ENCODE measurements around the gene ARL4D.
"Not testable (repeated sequence)": the region's sequence is repeated elsewhere in the genome, so short reads cannot be mapped to it uniquely, and the experiment has no call there.

Gene ARL4D

DNA sequence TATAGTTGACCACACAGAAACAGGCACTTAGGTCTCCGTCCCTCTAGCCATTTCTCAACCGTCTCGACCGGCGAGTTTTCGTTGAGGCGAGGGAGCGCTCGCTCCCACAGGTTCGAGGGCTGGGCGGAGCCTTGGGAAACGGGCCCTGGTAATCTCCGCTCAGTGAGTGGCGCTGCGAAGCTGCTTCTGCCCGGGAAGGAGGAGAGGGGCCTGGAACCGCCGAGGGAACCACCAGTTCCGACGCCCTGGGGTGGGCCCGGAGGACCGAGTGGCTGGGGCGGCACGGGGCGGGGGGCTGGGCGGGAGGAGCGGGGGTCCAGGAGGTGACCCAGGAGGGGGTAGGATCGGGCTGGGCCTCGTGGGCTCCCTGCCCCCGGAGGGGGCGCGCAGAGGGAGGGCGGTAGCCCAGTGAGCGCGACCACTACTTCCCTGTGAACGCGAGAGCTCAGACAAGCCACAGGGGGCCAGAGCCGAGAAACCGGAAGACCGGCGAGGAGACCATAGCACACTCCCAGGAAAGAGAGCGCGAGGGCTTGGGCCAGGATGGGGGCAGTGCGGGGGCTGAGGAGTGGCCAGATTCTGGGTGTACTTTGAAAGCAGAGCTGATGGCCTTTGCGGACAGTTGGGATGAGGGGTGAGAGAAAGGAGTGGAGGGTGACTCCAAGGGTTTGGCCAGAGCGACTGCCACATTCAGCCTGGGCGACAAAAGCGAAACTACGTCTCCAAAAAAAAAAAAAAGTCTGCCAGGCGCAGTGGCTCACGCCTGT, 29.9 kb upstream of the ARL4D start:
- H3K9ac ChIP-seq (ENCODE audit: low read depth in 1 of 2, low read length in 2 of 2) = peak overlapping the region; percentile 84 to 93

DNA sequence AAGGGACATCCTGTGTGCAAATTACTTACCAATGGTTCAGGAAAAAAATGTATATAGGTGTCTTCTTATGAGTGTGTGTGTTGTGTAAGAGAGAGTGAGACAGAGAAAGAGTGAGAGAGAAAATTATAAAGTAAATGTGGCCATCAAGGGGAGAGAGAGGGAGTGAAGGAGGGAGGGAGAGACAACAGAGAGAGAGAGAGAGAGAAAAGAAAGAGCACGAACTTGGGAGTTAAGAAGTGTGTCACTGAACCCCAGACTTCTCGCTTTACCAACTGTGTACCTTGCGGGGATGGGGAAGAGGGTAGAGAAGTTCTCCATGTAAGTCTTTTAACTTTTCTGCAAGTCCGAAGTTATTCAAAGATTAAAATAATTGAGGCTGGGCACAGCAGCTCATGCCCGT, 28.8 kb upstream of the ARL4D start:
- H3K27me3 ChIP-seq (ENCODE audit: control insufficient read depth in 2 of 2, insufficient read depth in 2 of 2, low read length in 2 of 2) = no peaks in the 10 kb centered on the region
- H3K9me3 ChIP-seq (ENCODE audit: control insufficient read depth in 2 of 2, low read length in 2 of 2) = no peaks in the 10 kb centered on the region
- H3K4me1 ChIP-seq (ENCODE audit: control insufficient read depth in 2 of 2, insufficient read depth in 2 of 2, low read length in 2 of 2) = peaks cover 10 to 16% of the 10 kb centered on the region in 2 donors
- H3K4me3 ChIP-seq (ENCODE audit: low read length in 2 of 2) = peak overlapping the region; percentile 79 to 81
- no peaks in the 10 kb centered on the region for H3K36me3 ChIP-seq (ENCODE audit: control insufficient read depth in 2 of 2, insufficient read depth in 2 of 2, low read length in 2 of 2)
- peak overlapping the region; percentile 98 to 99 for H3K27ac ChIP-seq (ENCODE audit: low read depth in 2 of 2, low read length in 2 of 2)
- peak overlapping the region; percentile 84 to 93 for H3K9ac ChIP-seq (ENCODE audit: low read depth in 1 of 2, low read length in 2 of 2)

More for the DNA sequence above, 29.9 kb upstream of the ARL4D start:
- Histone ChIP-seq H3K27ac (ENCODE audit: low read depth in 2 of 2, low read length in 2 of 2) (peak overlapping the region; percentile 98 to 99), H3K4me1 (ENCODE audit: control insufficient read depth in 2 of 2, insufficient read depth in 2 of 2, low read length in 2 of 2) (peaks cover 10 to 16% of the 10 kb centered on the region in 2 donors), H3K4me3 (ENCODE audit: low read length in 2 of 2) (peak overlapping the region; percentile 79 to 81), H3K9me3 (ENCODE audit: control insufficient read depth in 2 of 2, low read length in 2 of 2) (no peaks in the 10 kb centered on the region), H3K36me3 (ENCODE audit: control insufficient read depth in 2 of 2, insufficient read depth in 2 of 2, low read length in 2 of 2) (no peaks in the 10 kb centered on the region), H3K27me3 (ENCODE audit: control insufficient read depth in 2 of 2, insufficient read depth in 2 of 2, low read length in 2 of 2) (no peaks in the 10 kb centered on the region)

DNA sequence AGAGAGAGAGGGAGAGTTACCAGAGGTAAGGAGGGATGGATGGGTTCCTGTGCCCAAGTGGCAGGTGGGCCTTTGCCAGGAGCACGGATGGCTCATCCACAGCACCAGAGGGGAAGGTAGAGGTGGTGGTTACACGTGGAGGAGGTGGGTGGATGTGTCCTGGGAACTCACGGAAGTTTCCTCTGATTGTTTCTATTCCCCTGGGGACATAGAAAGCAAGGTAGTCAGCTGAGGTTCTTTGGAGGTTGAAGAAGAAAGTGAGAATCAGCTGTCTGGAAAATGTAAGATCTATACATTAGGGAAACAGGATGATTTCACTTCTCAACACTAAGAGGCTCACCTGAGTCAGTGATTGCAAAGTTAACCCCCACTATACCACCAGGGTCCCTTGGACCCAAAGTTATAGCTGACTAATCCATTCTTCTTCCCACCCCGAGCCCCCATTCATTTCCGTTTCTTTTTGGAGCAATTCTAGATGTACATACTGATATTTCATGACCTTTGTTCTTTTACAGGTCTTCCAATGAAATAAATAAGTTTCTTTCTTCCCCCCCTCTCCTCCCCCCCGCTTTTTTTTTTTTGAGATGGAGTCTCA, 27.5 kb upstream of the ARL4D start:
- Histone ChIP-seq H3K27ac (ENCODE audit: low read depth in 2 of 2, low read length in 2 of 2) (no peak overlapping the region), H3K4me1 (ENCODE audit: control insufficient read depth in 2 of 2, insufficient read depth in 2 of 2, low read length in 2 of 2) (peaks cover 10 to 16% of the 10 kb centered on the region in 2 donors), H3K9ac (ENCODE audit: low read depth in 1 of 2, low read length in 2 of 2) (no peak overlapping the region), H3K9me3 (ENCODE audit: control insufficient read depth in 2 of 2, low read length in 2 of 2) (no peaks in the 10 kb centered on the region), H3K36me3 (ENCODE audit: control insufficient read depth in 2 of 2, insufficient read depth in 2 of 2, low read length in 2 of 2) (no peaks in the 10 kb centered on the region), H3K4me3 (ENCODE audit: low read length in 2 of 2) (no peak overlapping the region), H3K27me3 (ENCODE audit: control insufficient read depth in 2 of 2, insufficient read depth in 2 of 2, low read length in 2 of 2) (no peaks in the 10 kb centered on the region)

DNA sequence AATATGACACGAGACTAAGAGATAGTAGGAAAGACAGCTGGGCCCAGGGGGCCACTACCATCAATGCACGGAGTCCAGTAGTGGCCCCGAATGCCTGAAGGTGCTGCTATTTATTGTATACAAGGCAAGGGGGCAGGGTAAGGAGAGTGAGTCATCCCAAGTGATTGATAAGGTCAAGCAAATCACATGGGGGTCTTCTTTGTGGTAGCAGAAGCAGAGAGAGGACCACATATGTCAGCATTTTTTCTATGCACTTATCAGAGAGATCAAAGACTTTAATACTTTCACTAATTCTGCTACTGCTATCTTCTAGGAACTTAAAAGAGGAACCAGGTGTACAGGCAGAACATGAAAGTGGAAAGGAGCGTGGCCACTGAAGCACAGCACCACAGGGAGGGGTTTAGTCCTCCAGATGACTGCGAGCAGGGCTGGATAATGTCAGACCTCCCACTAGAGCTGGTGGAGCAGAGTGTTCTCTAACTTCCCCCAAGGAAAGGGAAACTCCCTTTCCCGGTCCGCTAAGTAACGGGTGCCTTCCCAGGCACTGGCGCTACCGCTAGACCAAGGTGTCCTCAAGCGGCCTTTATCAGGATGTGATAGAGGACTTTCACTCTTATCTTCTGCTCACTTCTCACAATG, 26.4 kb upstream of the ARL4D start:
- Histone ChIP-seq H3K9me3 (ENCODE audit: control insufficient read depth in 2 of 2, low read length in 2 of 2) (no peaks in the 10 kb centered on the region), H3K4me3 (ENCODE audit: low read length in 2 of 2) (peak overlapping the region in 1 of 2 donors; percentile 44), H3K4me1 (ENCODE audit: control insufficient read depth in 2 of 2, insufficient read depth in 2 of 2, low read length in 2 of 2) (peaks cover 8 to 12% of the 10 kb centered on the region in 2 donors), H3K27me3 (ENCODE audit: control insufficient read depth in 2 of 2, insufficient read depth in 2 of 2, low read length in 2 of 2) (no peaks in the 10 kb centered on the region), H3K27ac (ENCODE audit: low read depth in 2 of 2, low read length in 2 of 2) (no peak overlapping the region), H3K9ac (ENCODE audit: low read depth in 1 of 2, low read length in 2 of 2) (no peak overlapping the region), H3K36me3 (ENCODE audit: control insufficient read depth in 2 of 2, insufficient read depth in 2 of 2, low read length in 2 of 2) (no peaks in the 10 kb centered on the region)

DNA sequence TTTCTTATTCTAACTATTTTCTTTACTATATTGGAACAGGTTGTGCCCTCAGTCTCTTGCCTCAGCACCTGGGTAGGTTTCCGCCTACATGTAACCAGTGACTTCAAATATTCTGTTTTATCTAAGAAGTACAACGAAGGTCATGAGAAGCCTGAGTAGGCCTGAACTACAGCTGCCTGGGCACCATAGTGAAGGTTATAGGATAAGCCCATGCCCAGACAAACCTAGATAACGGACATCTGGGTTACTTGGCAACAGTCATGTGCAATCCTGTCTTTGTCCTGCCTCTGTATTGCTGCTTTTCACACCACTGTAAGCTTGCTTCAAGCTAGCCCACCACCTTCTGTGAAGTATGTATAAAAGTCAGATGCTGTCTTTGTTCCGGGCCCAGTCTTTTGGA, 25.4 kb upstream of the ARL4D start:
- Histone ChIP-seq H3K9me3 (ENCODE audit: control insufficient read depth in 2 of 2, low read length in 2 of 2) (no peaks in the 10 kb centered on the region), H3K27ac (ENCODE audit: low read depth in 2 of 2, low read length in 2 of 2) (no peak overlapping the region)

DNA sequence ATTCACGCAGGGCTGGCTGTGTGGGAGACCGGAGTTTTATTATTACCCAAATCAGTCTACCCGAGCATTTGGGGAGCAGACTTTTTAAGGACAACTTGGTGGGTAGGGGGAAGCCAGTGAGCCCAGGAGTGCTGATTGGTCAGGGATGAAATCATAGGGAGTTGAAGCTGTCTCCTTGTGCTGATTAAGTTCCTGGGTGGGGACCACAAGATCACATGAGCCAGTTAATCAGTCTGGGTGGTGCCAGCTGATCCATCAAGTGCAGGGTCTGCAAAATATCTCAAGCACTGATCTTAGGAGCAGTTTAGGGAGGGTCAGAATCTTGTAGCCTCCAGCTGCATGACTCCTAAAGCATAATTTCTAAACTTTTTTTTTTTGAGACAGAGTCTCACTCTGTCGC, 22.9 kb upstream of the ARL4D start:
- not testable (repeated sequence) for H3K27ac ChIP-seq (ENCODE audit: low read depth in 2 of 2, low read length in 2 of 2)

More for the DNA sequence above, 25.4 kb upstream of the ARL4D start:
- Histone ChIP-seq H3K27me3 (ENCODE audit: control insufficient read depth in 2 of 2, insufficient read depth in 2 of 2, low read length in 2 of 2) (no peaks in the 10 kb centered on the region), H3K4me3 (ENCODE audit: low read length in 2 of 2) (no peak overlapping the region), H3K36me3 (ENCODE audit: control insufficient read depth in 2 of 2, insufficient read depth in 2 of 2, low read length in 2 of 2) (no peaks in the 10 kb centered on the region), H3K9ac (ENCODE audit: low read depth in 1 of 2, low read length in 2 of 2) (no peak overlapping the region), H3K4me1 (ENCODE audit: control insufficient read depth in 2 of 2, insufficient read depth in 2 of 2, low read length in 2 of 2) (peaks cover 6 to 8% of the 10 kb centered on the region in 2 donors)

DNA sequence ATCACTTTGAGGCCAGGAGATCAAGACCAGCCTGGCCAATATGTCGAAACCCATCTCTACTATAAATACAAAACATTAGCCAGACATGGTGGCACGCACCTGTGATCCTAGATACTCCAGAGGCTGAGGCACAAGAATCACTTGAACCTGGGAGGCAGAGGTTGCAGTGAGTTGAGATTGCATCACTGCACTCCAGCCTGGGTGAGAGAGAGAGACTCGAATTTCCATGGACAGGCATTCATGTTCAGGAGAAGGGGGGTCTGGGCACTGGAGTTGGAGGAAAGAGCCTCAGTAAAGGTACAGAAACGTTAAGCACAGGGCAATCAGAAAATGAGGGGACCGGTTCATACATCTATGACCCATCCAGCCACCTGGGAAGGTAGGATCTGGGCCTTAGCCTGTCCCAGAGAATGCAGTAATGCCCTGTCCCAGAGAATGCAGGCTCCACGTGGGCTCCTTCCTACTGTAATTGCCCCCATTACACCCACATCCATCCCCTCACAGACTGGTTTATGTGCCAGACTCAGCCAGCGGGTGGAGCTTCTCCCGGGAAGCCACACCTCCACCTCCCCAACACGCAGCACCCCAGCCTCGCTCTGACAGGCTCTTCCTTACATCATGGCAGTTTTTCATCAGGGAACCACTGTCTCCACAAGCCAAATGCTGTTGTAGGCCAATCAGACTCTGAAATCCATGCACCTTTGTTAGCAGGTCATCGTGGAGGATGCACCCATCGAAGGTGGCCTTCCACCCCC, 21.6 kb upstream of the ARL4D start:
- Histone ChIP-seq H3K4me1 (ENCODE audit: control insufficient read depth in 2 of 2, insufficient read depth in 2 of 2, low read length in 2 of 2) (no peaks in the 10 kb centered on the region), H3K36me3 (ENCODE audit: control insufficient read depth in 2 of 2, insufficient read depth in 2 of 2, low read length in 2 of 2) (no peaks in the 10 kb centered on the region), H3K9me3 (ENCODE audit: control insufficient read depth in 2 of 2, low read length in 2 of 2) (peaks cover 0 to 5% of the 10 kb centered on the region in 2 donors), H3K27ac (ENCODE audit: low read depth in 2 of 2, low read length in 2 of 2) (no peak overlapping the region), H3K4me3 (ENCODE audit: low read length in 2 of 2) (no peak overlapping the region), H3K27me3 (ENCODE audit: control insufficient read depth in 2 of 2, insufficient read depth in 2 of 2, low read length in 2 of 2) (no peaks in the 10 kb centered on the region), H3K9ac (ENCODE audit: low read depth in 1 of 2, low read length in 2 of 2) (no peak overlapping the region)

More for the DNA sequence above, 22.9 kb upstream of the ARL4D start:
- not testable (repeated sequence) for H3K27me3 ChIP-seq (ENCODE audit: control insufficient read depth in 2 of 2, insufficient read depth in 2 of 2, low read length in 2 of 2); H3K9me3 ChIP-seq (ENCODE audit: control insufficient read depth in 2 of 2, low read length in 2 of 2); H3K4me1 ChIP-seq (ENCODE audit: control insufficient read depth in 2 of 2, insufficient read depth in 2 of 2, low read length in 2 of 2); H3K9ac ChIP-seq (ENCODE audit: low read depth in 1 of 2, low read length in 2 of 2); H3K36me3 ChIP-seq (ENCODE audit: control insufficient read depth in 2 of 2, insufficient read depth in 2 of 2, low read length in 2 of 2); H3K4me3 ChIP-seq (ENCODE audit: low read length in 2 of 2)

DNA sequence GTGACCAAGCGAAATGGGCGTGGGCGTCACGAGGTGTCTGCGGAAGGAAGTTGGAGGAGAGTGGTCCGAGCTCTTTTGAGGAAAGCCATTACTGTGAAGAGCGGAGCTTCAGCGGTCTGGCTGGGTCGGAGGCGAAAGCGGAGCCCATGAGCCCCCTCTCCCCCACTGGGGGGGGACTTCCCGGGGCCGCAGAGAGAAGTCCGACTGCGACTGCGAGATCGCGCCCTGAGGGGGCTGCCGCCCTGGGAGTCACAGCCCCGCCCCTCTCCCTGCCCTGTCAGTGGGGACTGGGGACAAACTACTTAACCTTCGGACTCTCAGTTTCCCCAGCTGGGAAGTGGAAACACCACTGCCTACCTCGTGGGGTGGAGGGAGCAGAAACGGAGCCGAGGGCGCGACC, 20.0 kb upstream of the ARL4D start:
- Histone ChIP-seq H3K27ac (ENCODE audit: low read depth in 2 of 2, low read length in 2 of 2) (no peak overlapping the region), H3K36me3 (ENCODE audit: control insufficient read depth in 2 of 2, insufficient read depth in 2 of 2, low read length in 2 of 2) (no peaks in the 10 kb centered on the region), H3K9me3 (ENCODE audit: control insufficient read depth in 2 of 2, low read length in 2 of 2) (peaks cover 0 to 5% of the 10 kb centered on the region in 2 donors), H3K27me3 (ENCODE audit: control insufficient read depth in 2 of 2, insufficient read depth in 2 of 2, low read length in 2 of 2) (no peaks in the 10 kb centered on the region), H3K9ac (ENCODE audit: low read depth in 1 of 2, low read length in 2 of 2) (no peak overlapping the region), H3K4me1 (ENCODE audit: control insufficient read depth in 2 of 2, insufficient read depth in 2 of 2, low read length in 2 of 2) (no peaks in the 10 kb centered on the region), H3K4me3 (ENCODE audit: low read length in 2 of 2) (no peak overlapping the region)

DNA sequence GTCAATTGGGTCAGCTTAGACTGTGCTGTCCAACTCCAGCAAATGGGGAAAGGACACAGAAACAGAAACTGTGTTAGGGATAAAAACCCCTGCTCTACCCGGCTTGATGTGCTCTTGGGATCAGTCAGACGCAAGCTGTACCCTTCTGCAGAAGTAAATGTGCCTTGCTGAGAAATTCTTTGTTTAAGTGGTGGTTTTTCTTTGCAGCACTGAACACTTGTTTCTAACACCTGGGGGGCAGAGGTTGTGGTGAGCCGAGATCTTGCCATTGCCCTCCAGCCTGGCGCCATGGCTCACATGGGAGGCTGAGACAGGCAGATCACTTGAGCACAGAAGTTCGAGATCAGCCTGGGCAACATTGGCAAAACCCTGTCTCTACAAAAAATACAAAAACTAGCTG, 18.5 kb upstream of the ARL4D start:
- no peaks in the 10 kb centered on the region for H3K36me3 ChIP-seq (ENCODE audit: control insufficient read depth in 2 of 2, insufficient read depth in 2 of 2, low read length in 2 of 2)
- H3K9me3 ChIP-seq (ENCODE audit: control insufficient read depth in 2 of 2, low read length in 2 of 2) = peaks cover 0 to 5% of the 10 kb centered on the region in 2 donors
- H3K27ac ChIP-seq (ENCODE audit: low read depth in 2 of 2, low read length in 2 of 2) = no peak overlapping the region
- H3K9ac ChIP-seq (ENCODE audit: low read depth in 1 of 2, low read length in 2 of 2) = no peak overlapping the region
- H3K4me1 ChIP-seq (ENCODE audit: control insufficient read depth in 2 of 2, insufficient read depth in 2 of 2, low read length in 2 of 2) = peaks cover 0 to 10% of the 10 kb centered on the region in 2 donors
- no peak overlapping the region for H3K4me3 ChIP-seq (ENCODE audit: low read length in 2 of 2)
- H3K27me3 ChIP-seq (ENCODE audit: control insufficient read depth in 2 of 2, insufficient read depth in 2 of 2, low read length in 2 of 2) = no peaks in the 10 kb centered on the region

Measured in mucosa of rectum (tissue), 2 donors.